Measurements from ENCODE around the gene SIGLEC11. TPM values are rescaled to one million over a fixed set of nuclear protein-coding genes. Genes with fewer than 3 reads are reported as not detected.
A peak's percentile ranks its signal among the peaks of the same experiment; 100 is the strongest.
"Not testable (repeated sequence)": the region's sequence is repeated elsewhere in the genome, so short reads cannot be mapped to it uniquely, and the experiment has no call there.

The SIGLEC11 gene
- total RNA-seq, 1 experiment from 2014 or later = not detected

GRCh38 chr19:49927526-49928264 lies 33.3 kb downstream of the SIGLEC11 start:
- Histone ChIP-seq H3K27ac (ENCODE audit: low read depth, low read length, poor library complexity, severe bottlenecking) (peak overlapping the region; percentile 100), H3K27me3 (replicated peaks; ENCODE audit: insufficient read depth, low read depth, low read length, poor library complexity) (no peaks in the 10 kb centered on the region), H3K4me1 (ENCODE audit: insufficient read depth, low read length, poor library complexity, severe bottlenecking) (peaks cover 53% of the 10 kb centered on the region), H3K36me3 (ENCODE audit: insufficient read depth, low read length, poor library complexity, severe bottlenecking) (peaks cover 67% of the 10 kb centered on the region), H3K4me3 (ENCODE audit: low read depth, low read length, poor library complexity, severe bottlenecking) (peak overlapping the region; percentile 79), H3K9me3 (ENCODE audit: low read depth, low read length, poor library complexity, severe bottlenecking) (no peaks in the 10 kb centered on the region)
- BruUV-seq (replicated peaks) = no TSS peak
- TF ChIP-seq EZH2 (IDR thresholded peaks at IDR 0.05; ENCODE audit: borderline replicate concordance, low read depth, low read length, poor library complexity, severe bottlenecking) (no peak), CTCF (conservative IDR thresholded peaks at IDR 0.05; ENCODE audit: low read depth, low read length) (no peak)
- no peak for DNase-seq (ENCODE audit: low spot score)
- intact Hi-C loops (cut with micrococcal nuclease; ENCODE audit: unreplicated experiment) = loop anchor here (10.0 kb wide), 1 partner anchor 163 kb away; the partner anchor contains the start of genes AP2A1 and TSKS
- CTCF ChIA-PET = no interaction called here
- POLR2A ChIA-PET (ENCODE audit: low non-redundant PET) = interaction anchor here (0.5 to 0.6 kb wide), 2 partner anchors 36 to 153 kb away, joined by 3 to 12 read pairs; no protein-coding TSS in a partner anchor

- Histone ChIP-seq H3K9me3 (ENCODE audit: low read depth, low read length, poor library complexity, severe bottlenecking) (no peaks in the 10 kb centered on the region), H3K36me3 (ENCODE audit: insufficient read depth, low read length, poor library complexity, severe bottlenecking) (peaks cover 64% of the 10 kb centered on the region), H3K4me1 (ENCODE audit: insufficient read depth, low read length, poor library complexity, severe bottlenecking) (peaks cover 46% of the 10 kb centered on the region), H3K27ac (ENCODE audit: low read depth, low read length, poor library complexity, severe bottlenecking) (peak overlapping the region; percentile 100), H3K4me3 (ENCODE audit: low read depth, low read length, poor library complexity, severe bottlenecking) (no peak overlapping the region), H3K27me3 (replicated peaks; ENCODE audit: insufficient read depth, low read depth, low read length, poor library complexity) (no peaks in the 10 kb centered on the region)
- TF ChIP-seq CTCF (conservative IDR thresholded peaks at IDR 0.05; ENCODE audit: low read depth, low read length) (no peak), EZH2 (IDR thresholded peaks at IDR 0.05; ENCODE audit: borderline replicate concordance, low read depth, low read length, poor library complexity, severe bottlenecking) (no peak)
- CTCF ChIA-PET = no interaction called here
- DNase-seq (ENCODE audit: low spot score) = no peak
- POLR2A ChIA-PET (ENCODE audit: low non-redundant PET) = interaction anchor here (1.0 kb wide), 1 partner anchor 50 kb away, joined by 5 read pairs; the partner anchor contains the start of gene AKT1S1
- no TSS peak for BruUV-seq (replicated peaks)
- intact Hi-C loops (cut with micrococcal nuclease; ENCODE audit: unreplicated experiment) = loop anchor here (10.0 kb wide), 1 partner anchor 162 kb away; the partner anchor contains the start of genes AP2A1 and TSKS
Measured at GRCh38 chr19:49926515-49926914, 34.5 kb downstream of the SIGLEC11 start.

GRCh38 chr19:49925486-49925885 lies 35.5 kb downstream of the SIGLEC11 start:
- no TSS peak for BruUV-seq (replicated peaks)
- H3K4me3 ChIP-seq (ENCODE audit: low read depth, low read length, poor library complexity, severe bottlenecking) = no peak overlapping the region
- intact Hi-C loops (cut with micrococcal nuclease; ENCODE audit: unreplicated experiment) = loop anchor here (10.0 kb wide), 1 partner anchor 161 kb away; the partner anchor contains the start of genes AP2A1 and TSKS
- no peaks in the 10 kb centered on the region for H3K27me3 ChIP-seq (replicated peaks; ENCODE audit: insufficient read depth, low read depth, low read length, poor library complexity)
- H3K27ac ChIP-seq (ENCODE audit: low read depth, low read length, poor library complexity, severe bottlenecking) = peak overlapping the region; percentile 94
- peaks cover 54% of the 10 kb centered on the region for H3K36me3 ChIP-seq (ENCODE audit: insufficient read depth, low read length, poor library complexity, severe bottlenecking)
- H3K4me1 ChIP-seq (ENCODE audit: insufficient read depth, low read length, poor library complexity, severe bottlenecking) = peaks cover 37% of the 10 kb centered on the region
- DNase-seq (ENCODE audit: low spot score) = no peak
- TF ChIP-seq CTCF (conservative IDR thresholded peaks at IDR 0.05; ENCODE audit: low read depth, low read length) (no peak), EZH2 (IDR thresholded peaks at IDR 0.05; ENCODE audit: borderline replicate concordance, low read depth, low read length, poor library complexity, severe bottlenecking) (no peak)
- H3K9me3 ChIP-seq (ENCODE audit: low read depth, low read length, poor library complexity, severe bottlenecking) = no peaks in the 10 kb centered on the region
- ChIA-PET CTCF (no interaction called here), POLR2A (ENCODE audit: low non-redundant PET) (interaction anchor here (0.6 kb wide), 1 partner anchor 41 kb away, joined by 3 read pairs; no protein-coding TSS in a partner anchor)

- CTCF ChIA-PET; H3K9me3 ChIP-seq (ENCODE audit: low read depth, low read length, poor library complexity, severe bottlenecking); BruUV-seq (replicated peaks); DNase-seq (ENCODE audit: low spot score); H3K27me3 ChIP-seq (replicated peaks; ENCODE audit: insufficient read depth, low read depth, low read length, poor library complexity): not testable (repeated sequence)
- Histone ChIP-seq H3K4me3 (ENCODE audit: low read depth, low read length, poor library complexity, severe bottlenecking) (peak overlapping the region; percentile 25), H3K4me1 (ENCODE audit: insufficient read depth, low read length, poor library complexity, severe bottlenecking) (peaks cover 37% of the 10 kb centered on the region), H3K27ac (ENCODE audit: low read depth, low read length, poor library complexity, severe bottlenecking) (peak overlapping the region; percentile 94), H3K36me3 (ENCODE audit: insufficient read depth, low read length, poor library complexity, severe bottlenecking) (peaks cover 47% of the 10 kb centered on the region)
- POLR2A ChIA-PET (ENCODE audit: low non-redundant PET) = interaction anchor here (0.6 to 0.7 kb wide), 2 partner anchors 11 to 40 kb away, joined by 3 read pairs; no protein-coding TSS in a partner anchor
- intact Hi-C loops (cut with micrococcal nuclease; ENCODE audit: unreplicated experiment) = loop anchor here (10.0 kb wide), 1 partner anchor 160 kb away; the partner anchor contains the start of genes AP2A1 and TSKS
Measured at GRCh38 chr19:49924881-49925210, 36.1 kb downstream of the SIGLEC11 start.
